Type B pancreatic cell (in vitro differentiated cells): ENCODE results near the gene CHPF2. TPM values are rescaled to one million over a fixed set of nuclear protein-coding genes. Genes with fewer than 3 reads are reported as not detected.
A peak's percentile ranks its signal among the peaks of the same experiment; 100 is the strongest.

Experiments used
- DNase-seq: peaks from one replicate; pipeline ENCODE4 v3.0.0; 2021; ENCODE audit warnings: mixed read lengths; ENCODE audit not compliant: unreplicated experiment; ENCODE audit errors: extremely low spot score
- H3K27ac Mint-ChIP-seq: 2 replicates; pipeline ENCODE4 v1.8.0; 2021; ENCODE audit warnings: mild to moderate bottlenecking, mixed read lengths
- H3K27me3 Mint-ChIP-seq: 2 replicates; pipeline ENCODE4 v1.8.0; 2021; ENCODE audit warnings: mixed read lengths
- H3K36me3 Mint-ChIP-seq: 2 replicates; pipeline ENCODE4 v1.8.0; 2021; ENCODE audit warnings: mixed read lengths
- H3K4me1 Mint-ChIP-seq: one replicate; pipeline ENCODE4 v1.8.0; 2021; ENCODE audit warnings: mixed read lengths; ENCODE audit not compliant: unreplicated experiment
- H3K4me3 Mint-ChIP-seq: 2 replicates; pipeline ENCODE4 v1.8.0; 2021; ENCODE audit warnings: mild to moderate bottlenecking, mixed read lengths
- H3K9me3 Mint-ChIP-seq: 2 replicates; pipeline ENCODE4 v1.8.0; 2021; ENCODE audit warnings: mixed read lengths
- CTCF ChIP-seq: fragments of 200-600 bp; sonication (generic); conservative IDR thresholded peaks from 2 replicates; pipeline ENCODE4 v1.5.0; 2021; ENCODE audit warnings: antibody characterized with exemption, mild to moderate bottlenecking
- total RNA-seq: library from RNA; stranded (reverse); gene quantifications from 2 replicates; pipeline ENCODE4 v1.2.1, GENCODE V29; 2021; ENCODE audit warnings: low replicate concordance

Gene CHPF2
- total RNA-seq, 1 donor from 2014 or later = 44.4 TPM

DNA sequence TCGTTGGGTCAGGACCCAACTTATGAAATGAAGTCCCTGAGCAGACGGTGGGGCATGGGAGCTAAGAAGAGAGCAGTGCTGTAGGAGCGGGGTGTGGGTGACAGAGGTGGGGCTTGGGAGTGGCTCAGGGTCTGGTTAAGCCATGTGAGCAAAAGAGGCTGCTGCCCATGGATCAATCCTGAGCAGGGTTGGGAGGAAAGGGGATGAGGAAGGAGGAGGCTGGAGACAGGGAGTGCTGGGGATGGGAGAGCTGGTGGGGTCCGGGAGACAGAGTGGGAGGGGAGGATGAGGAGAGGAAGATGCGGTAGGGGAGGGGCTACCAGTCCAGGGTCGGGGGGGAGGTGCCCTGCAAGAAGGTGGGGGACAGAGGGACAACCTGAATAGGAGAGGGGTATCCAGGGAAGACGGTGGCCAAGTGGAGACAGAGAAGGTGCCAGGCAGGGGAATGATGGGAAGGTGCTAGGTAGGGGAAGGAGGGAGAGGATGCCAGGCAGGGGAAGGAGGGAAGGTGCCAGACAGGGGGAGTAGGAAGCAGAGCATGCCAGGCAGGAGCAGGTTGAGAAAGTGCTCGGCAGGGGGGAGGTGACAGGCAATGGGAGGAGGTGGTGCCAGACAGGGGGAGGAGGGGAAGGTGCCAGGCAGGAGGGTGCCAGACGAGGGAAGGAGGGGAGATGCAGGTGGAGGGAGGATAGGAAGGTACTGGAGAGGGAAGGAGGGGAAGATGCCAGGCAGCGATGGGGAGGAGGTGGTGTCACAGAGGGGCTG is 43.7 kb downstream of the CHPF2 start:
- Mint-ChIP-seq H3K27me3 (peaks cover 38% of the 10 kb centered on the region), H3K27ac (no peak overlapping the region), H3K4me3 (peak overlapping the region; percentile 60), H3K9me3 (no peaks in the 10 kb centered on the region), H3K4me1 (peaks cover 14% of the 10 kb centered on the region), H3K36me3 (no peaks in the 10 kb centered on the region)
- no peak for DNase-seq
- TF ChIP-seq CTCF = no peak

GRCh38 chr7:151276666-151277590 is 44.6 kb downstream of the CHPF2 start:
- TF ChIP-seq CTCF = no peak
- H3K27ac Mint-ChIP-seq = no peak overlapping the region
- peaks cover 14% of the 10 kb centered on the region for H3K4me1 Mint-ChIP-seq
- no peaks in the 10 kb centered on the region for H3K9me3 Mint-ChIP-seq
- peaks cover 48% of the 10 kb centered on the region for H3K27me3 Mint-ChIP-seq
- peak overlapping the region; percentile 76 for H3K4me3 Mint-ChIP-seq
- no peak for DNase-seq
- H3K36me3 Mint-ChIP-seq = no peaks in the 10 kb centered on the region

- peaks cover 9% of the 10 kb centered on the region for H3K4me1 Mint-ChIP-seq
- H3K36me3 Mint-ChIP-seq = no peaks in the 10 kb centered on the region
- H3K9me3 Mint-ChIP-seq = no peaks in the 10 kb centered on the region
- no peak for DNase-seq
- no peak for TF ChIP-seq CTCF
- peak overlapping the region; percentile 76 for H3K4me3 Mint-ChIP-seq
- peaks cover 45% of the 10 kb centered on the region for H3K27me3 Mint-ChIP-seq
- no peak overlapping the region for H3K27ac Mint-ChIP-seq
These were observed 45.3 kb downstream of the CHPF2 start for GRCh38 chr7:151277631-151278030.

- Mint-ChIP-seq H3K27ac (no peak overlapping the region), H3K36me3 (no peaks in the 10 kb centered on the region), H3K9me3 (no peaks in the 10 kb centered on the region), H3K4me3 (peak overlapping the region; percentile 20), H3K4me1 (peaks cover 9% of the 10 kb centered on the region), H3K27me3 (peaks cover 50% of the 10 kb centered on the region)
- TF ChIP-seq CTCF = no peak
- no peak for DNase-seq
These were observed 46.7 kb downstream of the CHPF2 start for GRCh38 chr7:151278949-151279348.

DNA sequence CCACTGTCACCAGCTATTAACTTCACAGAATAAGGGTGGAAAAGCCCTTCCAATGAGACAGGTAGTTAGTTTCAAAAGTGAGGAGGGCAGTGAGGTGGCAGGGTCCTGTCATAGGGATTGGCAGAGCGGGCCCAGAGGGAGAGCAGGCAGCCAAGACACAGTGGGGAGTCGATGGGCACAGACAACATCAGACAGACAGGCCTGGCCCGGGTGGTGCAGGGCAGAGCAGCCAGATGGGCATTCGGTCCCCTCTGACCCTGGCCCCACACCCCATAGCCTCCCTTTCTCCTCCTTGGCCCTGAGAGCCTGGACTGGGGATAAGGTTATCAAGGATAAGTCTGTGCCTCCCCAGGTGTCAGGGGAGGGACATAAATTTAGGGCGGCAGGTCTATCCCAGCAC is 47.6 kb downstream of the CHPF2 start:
- Mint-ChIP-seq H3K9me3 (no peaks in the 10 kb centered on the region), H3K27ac (no peak overlapping the region), H3K4me3 (no peak overlapping the region), H3K27me3 (peaks cover 50% of the 10 kb centered on the region), H3K36me3 (no peaks in the 10 kb centered on the region), H3K4me1 (peaks cover 4% of the 10 kb centered on the region)
- no peak for DNase-seq
- no peak for TF ChIP-seq CTCF
